Esophagus squamous epithelium (tissue), 4 donors: ENCODE measurements around the gene TANGO2.

ENCODE experiments used
- CTCF ChIP-seq, 6 experiments: fragments of 450-650 bp in 4 of 6; fragments of 200-600 bp in 2 of 6; sonication (generic) in 2 of 6; IDR thresholded peaks; one replicate each; pipeline ENCODE4 v1.5.1; 2016 to 2019; ENCODE audit warnings: antibody characterized with exemption in 6 of 6, mild to moderate bottlenecking in 4 of 6, moderate library complexity in 4 of 6
- POLR2A ChIP-seq, 4 donors: fragments of 450-650 bp; IDR thresholded peaks; one replicate each; pipeline ENCODE4 v1.6.1; 2017; ENCODE audit warnings: antibody characterized with exemption in 4 of 4, mild to moderate bottlenecking in 4 of 4, moderate library complexity in 3 of 4

DNA sequence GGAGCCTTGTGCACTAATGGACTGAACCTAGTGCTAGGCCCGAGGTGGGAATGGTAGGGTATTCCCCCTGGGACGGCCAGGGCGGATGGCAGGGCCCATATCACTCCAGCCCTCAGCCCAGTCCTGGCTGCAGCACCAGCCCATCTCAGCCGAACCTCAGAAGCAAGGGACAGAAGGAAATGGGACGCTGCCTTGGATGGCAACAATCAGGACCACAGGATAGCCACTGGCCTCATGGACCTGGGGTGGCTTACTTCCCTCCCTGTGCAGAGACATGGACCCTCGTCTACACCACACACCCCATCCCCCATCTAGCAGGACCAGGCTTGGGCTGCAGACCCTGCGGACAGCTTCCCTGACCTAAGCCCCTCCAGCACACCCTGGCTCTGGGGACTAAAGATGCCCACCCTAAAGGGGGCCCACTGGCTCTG, 28.4 kb upstream of the TANGO2 start:
- no peak for TF ChIP-seq CTCF (IDR thresholded peaks at IDR 0.05)
- TF ChIP-seq POLR2A (IDR thresholded peaks at IDR 0.05) = no peak
